Right ventricle myocardium superior (tissue), 1 donor: ENCODE measurements around the gene ADGRB3. TPM values are rescaled to one million over a fixed set of nuclear protein-coding genes. Genes with fewer than 3 reads are reported as not detected.

Source experiments
- ATAC-seq: fragments of 200-7000 bp; cut with Tn5 transposase; one replicate; pipeline ENCODE4 v1.9.1; 2020; ENCODE audit warnings: mild to moderate bottlenecking; ENCODE audit not compliant: poor library complexity
- DNase-seq: peaks from one replicate; pipeline ENCODE4 v3.0.0-alpha.2; 2020
- intact Hi-C: fragments of 100-400 bp; cut with DNase I; formaldehyde crosslinking; loops from one replicate; pipeline ENCODE4 v1.11.2; 2022
- total RNA-seq: library from RNA; stranded (reverse); fragmentation: NEBNext Ultra II Directional; extraction: Animal tissue kit (Norgen Biotek cat#: 25700); gene quantifications from one replicate; pipeline ENCODE4 v1.2.1, GENCODE V29; 2021
- donor health status: DM: no; HTN: yes; CAD: no; lungs with severe emphysema.

The ADGRB3 gene
- total RNA-seq, 1 donor from 2014 or later, result 2.0 TPM

DNA sequence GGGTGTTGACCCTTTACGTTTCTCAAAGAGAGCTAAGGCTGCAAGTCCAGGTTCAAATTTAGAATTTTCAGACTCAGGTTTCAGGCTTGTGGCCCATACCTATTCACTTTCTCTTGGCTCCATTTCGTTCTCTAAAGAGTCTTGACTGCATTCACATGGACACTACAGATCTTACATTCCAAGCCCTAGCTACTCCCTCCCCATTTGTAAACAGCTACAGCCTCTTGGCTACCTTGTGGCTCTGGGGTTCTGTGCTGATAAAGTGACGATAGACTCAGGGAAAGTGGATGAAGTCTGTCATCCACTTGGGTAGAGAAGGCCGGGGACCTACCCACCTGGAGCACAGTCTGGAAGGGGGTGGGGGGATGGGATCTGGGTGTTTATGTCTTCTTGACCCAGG lies 658.4 kb downstream of the ADGRB3 start:
- ATAC-seq (no peak), DNase-seq (no peak)
- intact Hi-C loops, result no loop called here

DNA sequence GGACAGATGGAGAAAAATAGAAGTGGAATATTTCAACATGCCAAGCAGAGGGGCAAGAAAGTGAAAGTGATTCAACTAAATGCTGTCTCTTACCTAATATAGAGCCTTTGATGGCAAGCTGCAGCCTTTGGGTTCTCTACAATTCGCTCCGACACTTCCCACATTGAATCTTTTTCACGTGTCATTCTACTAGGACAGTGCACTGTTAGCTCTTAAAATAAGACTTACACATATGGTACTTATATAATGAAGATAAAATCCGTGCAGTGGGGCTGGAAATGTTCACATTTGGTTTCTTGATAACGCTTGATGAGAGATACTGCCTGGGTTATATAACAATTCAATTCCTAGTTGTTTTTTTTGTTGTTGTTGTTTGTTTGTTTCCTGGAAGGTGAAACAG lies 659.3 kb downstream of the ADGRB3 start:
- ATAC-seq (peak; percentile 55), DNase-seq (no peak)
- intact Hi-C loops, result no loop called here

DNA sequence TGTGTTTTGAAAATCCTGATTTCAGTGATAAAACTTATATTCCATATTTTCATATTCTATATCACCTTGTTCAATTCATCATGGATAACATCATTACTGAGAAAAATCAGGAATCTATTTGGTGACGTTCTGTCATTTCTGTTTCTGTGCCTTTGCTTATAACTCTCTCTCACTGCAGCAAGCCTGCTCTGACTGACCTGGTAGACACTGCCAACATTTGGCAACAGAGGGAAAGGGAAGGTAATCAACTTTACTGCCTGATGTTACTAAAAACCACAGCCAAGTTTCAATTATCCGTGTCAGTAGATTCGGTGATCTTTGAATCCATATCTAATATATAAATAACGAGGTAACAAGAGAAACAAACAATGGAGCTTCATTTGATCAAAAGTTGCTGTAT lies 659.8 kb downstream of the ADGRB3 start:
- intact Hi-C loops, result no loop called here
- peak; percentile 70 for ATAC-seq

DNA sequence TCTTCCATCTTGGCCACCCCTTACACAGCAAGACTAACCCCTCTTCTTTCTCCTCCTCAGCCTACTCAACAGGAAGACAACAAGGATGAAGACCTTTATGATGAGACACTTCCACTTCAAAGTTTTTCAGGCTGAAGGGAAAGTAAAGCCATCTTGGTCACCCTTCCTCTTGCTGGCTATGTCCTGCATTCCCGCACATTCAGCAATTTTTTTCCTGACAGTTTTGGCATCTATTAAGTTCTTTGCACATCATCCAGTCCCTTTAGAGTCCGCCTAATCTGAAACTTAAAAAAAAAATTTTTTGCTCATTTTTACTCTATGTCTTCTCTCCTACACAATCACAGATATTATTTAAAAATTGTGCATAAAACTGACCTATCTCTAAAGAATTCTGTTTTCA lies 668.3 kb downstream of the ADGRB3 start:
- DNase-seq, result no peak
- ATAC-seq, result no peak
- intact Hi-C loops, result no loop called here

More for the DNA sequence above, 659.8 kb downstream of the ADGRB3 start:
- no peak for DNase-seq

DNA sequence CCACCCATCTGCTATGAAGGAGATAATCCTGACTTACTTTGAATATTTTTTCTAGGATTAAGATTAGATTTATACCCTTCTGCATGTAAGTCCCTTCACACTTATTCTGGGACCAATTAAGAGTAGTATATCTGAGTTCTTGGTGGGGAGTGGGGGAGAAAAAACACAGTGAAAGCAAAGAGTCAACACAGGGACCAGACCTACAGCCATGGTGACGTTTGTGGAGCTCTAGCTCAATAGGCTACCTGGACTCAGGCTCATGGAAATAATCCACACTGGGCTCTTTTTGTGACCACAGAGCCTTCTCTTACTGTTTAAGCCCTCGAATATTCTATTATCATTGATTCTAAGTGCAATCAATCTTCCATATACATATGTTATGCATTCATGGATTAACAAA lies 670.4 kb downstream of the ADGRB3 start:
- ATAC-seq, result no peak
- no peak for DNase-seq
- intact Hi-C loops, result no loop called here

DNA sequence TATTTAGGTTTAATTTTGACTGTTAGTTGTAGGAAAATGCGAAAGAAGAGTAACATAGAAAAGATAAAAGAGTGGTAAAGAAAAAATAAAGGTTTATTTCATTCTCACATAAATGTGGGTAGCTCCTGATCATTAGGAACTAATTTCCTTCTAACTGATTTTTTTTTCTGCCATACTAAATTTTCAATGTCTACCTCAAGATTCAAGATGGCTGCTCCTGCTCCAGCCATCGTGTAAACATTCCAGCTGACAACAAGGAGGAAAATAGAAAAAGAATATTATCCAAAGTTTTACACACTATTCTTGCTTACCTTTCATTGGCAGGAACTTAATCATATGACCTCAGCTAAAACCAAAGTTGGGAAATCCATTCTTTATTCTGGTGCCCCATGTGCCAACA lies 673.5 kb downstream of the ADGRB3 start:
- DNase-seq (no peak), ATAC-seq (no peak)
- intact Hi-C loops, result no loop called here

DNA sequence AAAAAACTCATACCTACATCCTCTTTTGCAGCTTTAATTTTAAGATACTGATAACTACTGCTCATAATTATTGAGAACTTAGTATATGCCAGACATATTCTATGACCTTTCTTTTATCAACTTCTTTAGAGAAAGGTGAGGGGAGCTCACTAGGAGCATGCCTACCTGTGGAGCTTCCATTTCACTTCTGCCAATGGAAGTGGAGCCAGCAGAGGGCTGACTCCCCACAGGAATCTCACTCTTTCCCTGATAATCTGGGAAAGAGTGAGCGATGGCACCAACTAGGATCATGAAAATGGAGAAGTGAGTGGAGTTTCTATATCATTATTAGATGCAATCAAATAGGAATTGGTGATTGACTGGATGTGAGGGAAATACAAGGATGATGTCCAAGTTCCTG lies 676.8 kb downstream of the ADGRB3 start:
- intact Hi-C loops, result no loop called here
- no peak for ATAC-seq
- no peak for DNase-seq

DNA sequence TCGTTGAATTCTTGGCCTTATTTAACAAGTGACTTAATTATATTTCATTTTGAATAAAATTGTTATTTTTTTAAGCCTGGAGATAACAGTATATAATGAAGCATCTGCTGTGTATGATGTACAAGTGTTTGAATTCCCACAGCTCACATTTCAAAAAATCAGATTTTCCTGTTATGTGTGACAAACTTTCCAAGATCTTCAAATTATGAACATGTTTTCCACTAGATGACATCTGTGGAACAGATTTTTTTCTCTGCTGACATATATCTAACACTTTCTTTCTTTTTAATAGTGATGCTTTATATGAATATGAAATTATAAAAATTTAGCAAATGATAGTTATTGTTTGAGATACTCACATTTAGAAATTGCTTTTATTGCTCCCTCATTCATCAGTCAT lies 678.9 kb downstream of the ADGRB3 start:
- no peak for ATAC-seq
- intact Hi-C loops, result no loop called here
- no peak for DNase-seq

DNA sequence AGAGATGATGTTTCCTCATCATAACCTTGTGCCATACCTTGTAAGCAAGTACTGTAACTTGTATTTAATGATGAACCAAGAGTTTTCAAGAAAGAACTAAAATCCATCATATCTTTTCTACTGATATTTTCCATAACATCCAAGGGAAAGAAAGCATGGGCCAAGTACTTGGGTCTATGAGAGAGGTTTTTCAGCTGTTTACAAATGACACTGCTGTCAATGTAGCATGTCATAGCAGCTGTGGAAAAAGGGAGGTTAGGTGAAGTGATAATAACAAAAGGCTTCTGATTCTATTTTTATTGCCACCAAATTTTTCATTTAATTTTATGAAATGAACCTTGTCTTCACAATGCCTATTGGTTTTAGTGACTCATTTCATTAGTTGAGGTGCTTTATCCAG lies 679.4 kb downstream of the ADGRB3 start:
- ATAC-seq (no peak), DNase-seq (no peak)
- intact Hi-C loops, result no loop called here

DNA sequence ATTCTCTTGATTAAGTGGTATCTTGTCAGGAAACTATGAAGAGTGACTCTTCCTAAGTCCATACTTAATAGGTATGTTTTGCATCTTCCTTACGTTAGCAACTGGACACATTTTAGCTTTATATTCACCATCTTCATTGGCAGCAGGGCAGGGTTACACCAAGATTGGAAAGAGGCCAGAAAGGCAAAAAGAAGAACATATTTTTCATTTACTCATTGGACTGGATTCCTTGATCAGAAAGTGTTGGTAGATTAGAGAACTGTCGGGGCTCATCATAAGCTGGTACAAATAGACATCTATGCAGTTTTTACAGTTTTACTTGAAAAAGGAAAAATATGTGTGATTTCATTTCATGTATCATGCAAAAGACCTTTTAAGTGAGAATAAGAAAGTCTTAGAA lies 696.8 kb downstream of the ADGRB3 start:
- no peak for ATAC-seq
- DNase-seq, result no peak
- intact Hi-C loops, result no loop called here

DNA sequence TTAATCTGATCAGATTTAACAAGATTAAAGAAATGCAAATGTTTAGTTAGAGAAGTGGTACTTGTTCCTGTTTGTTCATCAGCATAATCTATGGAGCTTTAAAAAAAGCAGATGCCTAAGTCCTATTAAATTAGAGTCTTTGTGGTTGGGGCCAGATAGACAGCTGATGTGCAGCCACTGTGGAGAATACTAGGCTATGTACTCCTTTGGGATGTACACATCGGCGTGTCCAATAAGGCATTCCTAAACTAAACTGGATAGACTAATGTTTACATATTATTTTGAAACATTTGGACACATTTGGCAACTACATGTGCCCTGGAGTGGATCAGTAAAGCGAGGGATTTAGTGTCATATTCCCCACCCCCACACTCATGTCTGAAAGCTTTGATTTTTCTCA lies 702.2 kb downstream of the ADGRB3 start:
- intact Hi-C loops, result no loop called here
- ATAC-seq, result no peak

DNA sequence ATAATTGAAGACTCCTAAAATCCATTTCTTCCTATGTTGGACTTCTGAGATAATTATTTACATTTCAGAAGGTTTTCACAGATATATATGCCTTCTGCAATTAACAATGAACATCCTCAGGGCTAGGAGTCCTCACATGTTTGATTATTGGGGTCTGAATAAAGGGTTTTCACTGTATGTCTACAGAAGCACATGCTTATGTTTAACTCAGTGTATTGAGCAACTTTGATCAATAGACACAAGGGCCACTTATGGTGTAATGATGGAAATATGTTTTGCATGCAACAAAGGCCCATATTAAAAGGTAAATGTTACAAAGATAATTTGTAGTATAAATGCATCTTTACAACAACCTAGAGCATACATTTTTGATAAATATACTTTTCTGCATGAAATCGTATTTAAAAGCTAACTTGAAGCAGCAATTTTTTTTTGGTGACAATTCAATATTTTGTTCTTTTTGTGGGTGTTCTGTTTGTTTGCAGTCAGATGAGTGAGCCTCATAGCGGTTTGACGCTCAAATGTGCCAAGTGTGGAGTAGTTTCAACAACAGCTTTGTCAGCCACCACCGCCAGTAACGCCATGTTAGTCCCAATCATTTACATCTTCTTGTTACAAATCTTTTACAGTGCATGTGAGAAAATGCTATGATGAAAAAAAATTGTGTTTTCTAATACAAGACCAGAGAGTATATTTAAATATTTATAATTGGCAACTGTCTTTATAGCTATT lies 703.5 kb downstream of the ADGRB3 start:
- DNase-seq, result no peak
- intact Hi-C loops, result no loop called here
- ATAC-seq, result no peak

More for the DNA sequence above, 702.2 kb downstream of the ADGRB3 start:
- no peak for DNase-seq

DNA sequence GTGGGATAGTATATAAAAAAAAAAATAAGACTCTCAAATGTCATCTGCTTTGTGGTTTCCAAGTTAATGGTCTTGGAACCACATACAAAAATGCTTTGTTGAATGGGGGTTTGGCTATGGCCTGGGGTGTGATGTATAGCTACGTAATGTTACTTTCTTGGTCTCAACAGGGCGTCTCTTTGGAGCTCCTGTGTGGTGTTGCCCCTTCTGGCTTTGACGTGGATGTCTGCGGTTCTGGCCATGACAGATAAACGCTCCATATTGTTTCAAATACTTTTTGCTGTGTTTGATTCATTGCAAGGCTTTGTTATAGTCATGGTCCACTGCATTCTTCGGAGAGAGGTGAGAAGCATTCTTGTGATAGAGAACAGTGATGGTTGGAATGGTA lies 704.1 kb downstream of the ADGRB3 start:
- no peak for DNase-seq
- ATAC-seq, result no peak
- intact Hi-C loops, result no loop called here

DNA sequence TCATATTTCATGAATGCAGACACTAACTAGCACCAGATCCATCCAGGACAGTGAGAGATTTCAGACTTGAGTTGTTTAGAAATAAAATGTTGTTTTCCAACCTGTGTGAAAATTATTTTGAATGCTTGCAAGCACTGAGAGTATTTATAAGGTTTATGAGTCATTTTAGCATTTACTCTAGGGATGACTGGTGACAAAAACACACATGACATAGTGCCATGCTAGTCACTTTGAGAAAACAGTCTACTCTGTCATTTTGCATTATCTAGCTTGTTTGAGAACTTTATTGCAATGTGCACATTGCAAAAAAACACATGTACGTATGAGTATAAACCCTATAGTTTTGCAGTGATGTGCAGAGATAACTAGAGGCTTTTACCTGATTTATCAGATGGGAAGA lies 705.1 kb downstream of the ADGRB3 start:
- intact Hi-C loops, result no loop called here
- ATAC-seq (no peak), DNase-seq (no peak)

DNA sequence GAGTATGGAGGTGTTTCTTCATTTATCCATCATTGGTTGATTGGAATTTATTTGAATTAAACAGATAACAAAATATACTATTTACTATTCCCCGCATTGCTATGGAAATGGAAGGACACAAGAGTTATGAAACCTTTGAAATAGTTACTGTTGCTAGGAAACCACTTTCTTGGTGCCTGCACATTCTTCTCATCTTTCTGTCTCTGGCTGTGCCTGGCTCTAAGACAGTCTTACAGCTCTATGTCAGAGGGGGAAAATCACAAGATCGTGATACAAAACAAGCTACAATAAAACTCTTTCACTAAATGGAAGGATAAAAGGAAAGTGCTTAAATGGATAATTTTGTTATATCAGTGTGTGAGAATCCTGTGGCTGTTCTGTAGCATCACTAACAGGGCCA lies 708.8 kb downstream of the ADGRB3 start:
- intact Hi-C loops, result no loop called here
- DNase-seq (no peak), ATAC-seq (no peak)

DNA sequence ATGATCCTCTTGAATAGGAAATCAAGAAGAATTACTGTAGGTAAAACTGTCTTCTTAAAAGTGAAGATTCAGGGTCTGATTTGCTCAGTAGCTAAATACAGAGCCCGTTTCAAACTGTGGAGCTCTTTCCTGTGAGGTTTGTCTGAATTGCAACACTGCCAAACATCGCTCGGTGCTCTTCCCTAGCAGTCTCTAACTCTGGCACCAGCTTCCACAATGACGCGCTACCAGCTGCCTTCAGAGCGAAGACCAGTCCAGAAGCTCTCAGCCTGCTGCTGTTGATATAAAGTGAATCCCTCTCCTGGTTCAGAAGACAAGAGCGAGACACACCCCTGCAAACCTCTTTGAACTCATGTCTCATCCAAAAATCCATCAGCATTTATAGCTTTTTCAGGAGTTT lies 714.7 kb downstream of the ADGRB3 start:
- intact Hi-C loops, result no loop called here
- ATAC-seq (peak; percentile 74), DNase-seq (peak; percentile 65)

DNA sequence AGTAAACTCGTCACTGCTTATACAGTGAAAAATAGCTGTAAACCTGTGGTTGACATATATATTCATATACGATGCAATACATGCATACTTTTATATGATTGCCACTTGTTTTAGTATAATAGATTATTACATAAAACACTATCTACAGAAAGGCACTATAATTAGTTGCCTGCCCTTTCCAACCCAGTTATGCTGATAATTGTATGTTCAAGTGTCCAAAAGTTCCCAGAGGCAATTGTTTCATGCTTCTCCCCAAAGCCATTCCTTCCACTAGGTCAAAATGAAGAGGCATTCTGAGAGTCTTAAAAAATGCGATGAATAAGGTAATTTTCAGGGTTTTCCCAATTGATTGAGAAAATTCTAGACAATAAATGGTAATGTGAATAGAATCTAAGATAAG lies 727.1 kb downstream of the ADGRB3 start:
- DNase-seq (no peak), ATAC-seq (peak; percentile 56)
- intact Hi-C loops, result no loop called here

DNA sequence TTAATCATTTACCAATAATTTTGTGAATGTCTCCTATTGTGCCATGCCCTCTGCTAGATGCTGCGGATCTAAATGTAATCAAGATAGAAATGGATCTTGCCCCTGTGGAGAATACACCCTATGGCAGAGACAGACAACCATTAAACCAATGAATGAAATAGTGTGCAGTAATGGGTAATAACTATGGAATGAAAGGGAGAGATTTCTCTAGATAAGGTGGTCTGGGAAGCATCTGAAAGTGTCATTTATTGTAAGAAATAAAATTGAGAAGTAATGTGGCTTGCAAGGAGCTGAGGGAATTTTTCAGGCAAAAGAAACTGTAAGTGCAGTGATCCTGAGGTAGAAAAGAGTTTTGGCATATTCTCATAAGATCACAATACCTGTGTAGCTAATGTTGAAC lies 731.7 kb downstream of the ADGRB3 start:
- intact Hi-C loops, result no loop called here
- DNase-seq (no peak), ATAC-seq (no peak)

DNA sequence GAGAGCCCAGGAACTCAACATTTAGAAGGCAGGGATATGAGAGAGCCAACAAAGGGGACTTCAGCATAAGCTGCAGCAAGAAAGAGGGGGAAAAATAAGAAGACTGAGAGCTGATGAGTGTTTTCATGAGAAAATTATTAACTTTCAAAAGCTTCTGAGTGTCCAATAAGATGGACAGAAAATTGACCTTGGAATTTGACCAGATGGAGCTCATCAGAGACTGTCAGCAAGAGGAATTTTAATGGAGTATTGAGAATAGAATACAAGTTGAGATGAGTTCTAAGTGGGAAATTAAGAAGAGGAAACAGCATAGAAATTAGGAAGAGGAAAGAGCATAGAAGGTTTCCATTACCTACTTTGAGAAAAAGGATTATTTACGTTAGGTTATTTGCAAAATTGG lies 733.5 kb downstream of the ADGRB3 start:
- intact Hi-C loops, result no loop called here
- no peak for DNase-seq

DNA sequence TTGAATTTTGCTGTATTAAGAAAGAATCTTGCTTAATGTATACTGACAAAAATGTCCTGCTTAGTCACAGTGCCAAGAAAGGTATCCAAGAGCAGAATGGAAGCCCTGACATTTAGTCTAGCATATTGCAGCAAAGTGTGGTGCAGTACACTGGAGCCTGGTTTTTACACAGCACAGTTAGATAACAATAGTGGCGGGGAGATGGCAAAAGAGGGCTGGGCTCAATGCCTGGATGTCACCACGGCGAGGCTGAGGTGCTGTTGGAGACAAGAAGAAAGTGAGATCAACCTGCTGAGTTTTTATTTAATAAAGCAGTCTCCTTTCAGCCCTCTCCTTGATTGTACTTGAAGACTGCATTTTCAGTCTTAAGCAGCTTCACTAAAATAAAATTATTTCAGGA lies 735.7 kb downstream of the ADGRB3 start:
- peak; percentile 47 for DNase-seq
- peak; percentile 97 for ATAC-seq
- intact Hi-C loops, result no loop called here

More for the DNA sequence above, 733.5 kb downstream of the ADGRB3 start:
- no peak for ATAC-seq

DNA sequence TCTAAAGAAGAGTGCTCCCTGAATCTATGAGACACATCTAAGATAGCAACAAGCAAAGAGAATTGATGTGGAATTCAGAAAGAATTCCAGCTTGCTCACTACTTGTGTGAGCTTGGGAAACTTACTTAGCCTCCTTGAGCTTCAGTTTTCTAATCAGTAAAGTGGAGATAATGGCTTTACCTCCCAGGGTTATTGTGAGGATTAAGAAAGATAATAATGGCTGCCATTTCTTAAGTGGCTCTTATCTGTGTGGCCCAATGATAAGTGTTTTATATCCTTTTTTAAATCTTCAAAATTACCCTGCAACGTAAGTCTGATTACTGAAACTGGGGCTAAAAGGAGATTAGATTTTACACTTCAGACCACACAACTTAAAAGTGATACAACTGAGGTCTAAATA lies 743.2 kb downstream of the ADGRB3 start:
- ATAC-seq, result no peak
- intact Hi-C loops, result no loop called here
- DNase-seq, result no peak
